Fibroblast of lung (primary cell): ENCODE measurements around the gene C21orf58. TPM values are rescaled to one million over a fixed set of nuclear protein-coding genes. Genes with fewer than 3 reads are reported as not detected.

Source experiments
- DNase-seq, 2 donors: peaks; one replicate each; pipeline versions ENCODE4 v3.0.0 to v3.0.0-alpha.2; 2010; ENCODE audit warnings: low read depth in 2 of 2
- H2AFZ ChIP-seq: 2 replicates; pipeline ENCODE4 v1.5.1; 2012; ENCODE audit warnings: low read length, control low read depth, inconsistent platforms
- H3K27ac ChIP-seq: 2 replicates; pipeline ENCODE4 v1.5.1; 2011; ENCODE audit warnings: low read length, control low read depth; ENCODE audit not compliant: insufficient read depth
- H3K27me3 ChIP-seq: 2 replicates; pipeline ENCODE4 v1.5.1; 2011; ENCODE audit warnings: mild to moderate bottlenecking, low read length; ENCODE audit not compliant: control insufficient read depth, insufficient read depth
- H3K36me3 ChIP-seq: 2 replicates; pipeline ENCODE4 v1.5.1; 2011; ENCODE audit warnings: low read length; ENCODE audit not compliant: control insufficient read depth, insufficient read depth
- H3K4me1 ChIP-seq: 2 replicates; pipeline ENCODE4 v1.5.1; 2011; ENCODE audit warnings: low read length; ENCODE audit not compliant: control insufficient read depth, insufficient read depth; ENCODE audit errors: extremely low read depth
- H3K4me2 ChIP-seq: 2 replicates; pipeline ENCODE4 v1.5.1; 2011; ENCODE audit warnings: low read length, control low read depth; ENCODE audit not compliant: insufficient read depth; ENCODE audit errors: extremely low read depth
- H3K4me3 ChIP-seq, 4 experiments: fragments of 200-600 bp in 1 of 4; sonication (generic) in 1 of 4; replicated peaks in 1 of 4; 2 replicates each; pipeline ENCODE4 v1.5.1; 2011 to 2016; ENCODE audit warnings: low read length in 4 of 4, low read depth in 3 of 4, mild to moderate bottlenecking in 3 of 4, control low read depth in 2 of 4, inconsistent platforms in 1 of 4, mixed read lengths in 1 of 4; ENCODE audit not compliant: insufficient read depth in 1 of 4; ENCODE audit errors: control extremely low read depth in 1 of 4
- H3K79me2 ChIP-seq: 2 replicates; pipeline ENCODE4 v1.5.1; 2012; ENCODE audit warnings: mild to moderate bottlenecking, low read length, inconsistent platforms; ENCODE audit not compliant: control insufficient read depth, insufficient read depth
- H3K9ac ChIP-seq: 2 replicates; pipeline ENCODE4 v1.5.1; 2011; ENCODE audit warnings: mild to moderate bottlenecking, low read length, control low read depth; ENCODE audit not compliant: insufficient read depth
- H3K9me3 ChIP-seq: 2 replicates; pipeline ENCODE4 v1.5.1; 2012; ENCODE audit warnings: low read depth, low read length; ENCODE audit not compliant: control insufficient read depth, insufficient read depth
- H4K20me1 ChIP-seq: 2 replicates; pipeline ENCODE4 v1.5.1; 2011; ENCODE audit warnings: low read length; ENCODE audit not compliant: control insufficient read depth, insufficient read depth; ENCODE audit errors: extremely low read depth
- CTCF ChIP-seq, 2 donors: IDR thresholded peaks in 1 of 2; conservative IDR thresholded peaks in 1 of 2; 1 replicate in 1 of 2; 2 replicates in 1 of 2; pipeline ENCODE4 v1.5.1; 2011 to 2012; ENCODE audit warnings: low read length in 2 of 2, control low read depth in 1 of 2, inconsistent platforms in 1 of 2, low read depth in 1 of 2, mild to moderate bottlenecking in 1 of 2
- EZH2 ChIP-seq: IDR thresholded peaks from 2 replicates; pipeline ENCODE4 v1.5.1; 2012; ENCODE audit warnings: low read length, control low read depth, mild to moderate bottlenecking; ENCODE audit errors: missing control alignments
- polyA plus RNA-seq, 2 donors: library from polyadenylated mRNA; depleted of rRNA in 1 of 2; stranded (reverse) in 1 of 2; unstranded in 1 of 2; fragments of >200 nt; gene quantifications; 2 replicates each; pipeline ENCODE4 v1.2.1, GENCODE V29; 2011 to 2012; ENCODE audit warnings: missing spikeins in 1 of 2
- total RNA-seq: library from RNA; depleted of rRNA; stranded (reverse); fragments of >200 nt; gene quantifications from 2 replicates; pipeline ENCODE4 v1.2.1, GENCODE V29; 2014

The C21orf58 gene
- total and polyA plus RNA-seq, 2 donors (not counting 1 experiment from before 2014, with no cell fraction given), result 1.4 to 2.5 TPM

GRCh38 chr21:46287541-46287940, 36.1 kb downstream of the C21orf58 start:
- H3K9me3 ChIP-seq, result no peaks in the 10 kb centered on the region
- H3K4me1 ChIP-seq, result peaks cover 5% of the 10 kb centered on the region
- no peaks in the 10 kb centered on the region for H4K20me1 ChIP-seq
- TF ChIP-seq EZH2 (no peak), CTCF (conservative IDR thresholded peaks at IDR 0.05 in 1 of 2, IDR thresholded peaks at IDR 0.05 in 1 of 2; ENCODE audit: low read depth in 1 of 2, low read length in 2 of 2) (no peak)
- peak overlapping the region; percentile 69 for H3K4me2 ChIP-seq
- no peak overlapping the region for H2AFZ ChIP-seq
- H3K79me2 ChIP-seq, result peaks cover 29% of the 10 kb centered on the region
- H3K27ac ChIP-seq, result no peak overlapping the region
- no peak for DNase-seq
- peaks cover 5% of the 10 kb centered on the region for H3K36me3 ChIP-seq
- H3K27me3 ChIP-seq, result no peaks in the 10 kb centered on the region
- no peak overlapping the region for H3K9ac ChIP-seq
- peak overlapping the region in 3 of 4 experiments; percentile 63 to 99 (median 91) for H3K4me3 ChIP-seq

GRCh38 chr21:46286648-46287002, 37.0 kb downstream of the C21orf58 start:
- H3K4me1 ChIP-seq, result peaks cover 5% of the 10 kb centered on the region
- peak in 1 of 2 donors; percentile 81 for DNase-seq
- H3K27ac ChIP-seq, result peak overlapping the region; percentile 80
- no peaks in the 10 kb centered on the region for H3K27me3 ChIP-seq
- no peaks in the 10 kb centered on the region for H4K20me1 ChIP-seq
- peak overlapping the region; percentile 75 for H2AFZ ChIP-seq
- peaks cover 37% of the 10 kb centered on the region for H3K79me2 ChIP-seq
- H3K36me3 ChIP-seq, result peaks cover 3% of the 10 kb centered on the region
- TF ChIP-seq CTCF (conservative IDR thresholded peaks at IDR 0.05 in 1 of 2, IDR thresholded peaks at IDR 0.05 in 1 of 2; ENCODE audit: low read depth in 1 of 2, low read length in 2 of 2) (no peak), EZH2 (no peak)
- H3K9ac ChIP-seq, result peak overlapping the region; percentile 90
- H3K9me3 ChIP-seq, result no peaks in the 10 kb centered on the region
- H3K4me2 ChIP-seq, result peak overlapping the region; percentile 69
- H3K4me3 ChIP-seq, result peak overlapping the region; percentile 63 to 99 (median 82)

GRCh38 chr21:46285761-46286647, 37.7 kb downstream of the C21orf58 start, which contains the start of gene YBEY:
Gene YBEY (plus strand): TSS chr21:46286342. CDS start chr21:46286914, 572 bp downstream.
- peak within 1 kb of the TSS; percentile 75 for H2AFZ ChIP-seq
- H3K4me1 ChIP-seq, result peaks cover 5% of the 10 kb centered on the region
- no peaks in the 10 kb centered on the region for H3K9me3 ChIP-seq
- peaks cover 42% of the 10 kb centered on the region for H3K79me2 ChIP-seq
- H3K27me3 ChIP-seq, result no peaks in the 10 kb centered on the region
- peak within 1 kb of the TSS; percentile 90 for H3K9ac ChIP-seq
- H3K4me3 ChIP-seq, result peak within 1 kb of the TSS; percentile 63 to 99 (median 82)
- peaks cover 3% of the 10 kb centered on the region for H3K36me3 ChIP-seq
- TF ChIP-seq EZH2, result no peak
- peak; percentile 26 to 38 for TF ChIP-seq CTCF (conservative IDR thresholded peaks at IDR 0.05 in 1 of 2, IDR thresholded peaks at IDR 0.05 in 1 of 2; ENCODE audit: low read depth in 1 of 2, low read length in 2 of 2)
- DNase-seq, result peak; percentile 92 to 93
- H3K4me2 ChIP-seq, result peak within 1 kb of the TSS; percentile 91
- H4K20me1 ChIP-seq, result no peaks in the 10 kb centered on the region
- H3K27ac ChIP-seq, result peak within 1 kb of the TSS; percentile 80
